HFF-Myc (cell line): ENCODE measurements around the gene RAB3C.
A peak's percentile ranks its signal among the peaks of the same experiment; 100 is the strongest.

Experiments
- DNase-seq: peaks from one replicate; pipeline ENCODE4 v3.0.0-alpha.2; 2011; ENCODE audit warnings: low read depth; ENCODE audit errors: extremely low read depth
- H3K4me3 ChIP-seq: replicated peaks from 2 replicates; pipeline ENCODE4 v1.5.1; 2011; ENCODE audit warnings: low read depth, mild to moderate bottlenecking, control low read depth, low read length
- TF ChIP-seq, protein P1 (sequence below): IDR thresholded peaks from 2 replicates; pipeline ENCODE4 v1.5.1; 2012; ENCODE audit warnings: mild to moderate bottlenecking, low read depth, low read length, control low read depth; ENCODE audit errors: missing control alignments

The RAB3C gene

GRCh38 chr5:58739051-58739450 lies 156.2 kb downstream of the RAB3C start:
- TF ChIP-seq, protein P1, sequence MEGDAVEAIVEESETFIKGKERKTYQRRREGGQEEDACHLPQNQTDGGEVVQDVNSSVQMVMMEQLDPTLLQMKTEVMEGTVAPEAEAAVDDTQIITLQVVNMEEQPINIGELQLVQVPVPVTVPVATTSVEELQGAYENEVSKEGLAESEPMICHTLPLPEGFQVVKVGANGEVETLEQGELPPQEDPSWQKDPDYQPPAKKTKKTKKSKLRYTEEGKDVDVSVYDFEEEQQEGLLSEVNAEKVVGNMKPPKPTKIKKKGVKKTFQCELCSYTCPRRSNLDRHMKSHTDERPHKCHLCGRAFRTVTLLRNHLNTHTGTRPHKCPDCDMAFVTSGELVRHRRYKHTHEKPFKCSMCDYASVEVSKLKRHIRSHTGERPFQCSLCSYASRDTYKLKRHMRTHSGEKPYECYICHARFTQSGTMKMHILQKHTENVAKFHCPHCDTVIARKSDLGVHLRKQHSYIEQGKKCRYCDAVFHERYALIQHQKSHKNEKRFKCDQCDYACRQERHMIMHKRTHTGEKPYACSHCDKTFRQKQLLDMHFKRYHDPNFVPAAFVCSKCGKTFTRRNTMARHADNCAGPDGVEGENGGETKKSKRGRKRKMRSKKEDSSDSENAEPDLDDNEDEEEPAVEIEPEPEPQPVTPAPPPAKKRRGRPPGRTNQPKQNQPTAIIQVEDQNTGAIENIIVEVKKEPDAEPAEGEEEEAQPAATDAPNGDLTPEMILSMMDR = no peak
- H3K4me3 ChIP-seq = no peak overlapping the region
- DNase-seq = no peak

DNA sequence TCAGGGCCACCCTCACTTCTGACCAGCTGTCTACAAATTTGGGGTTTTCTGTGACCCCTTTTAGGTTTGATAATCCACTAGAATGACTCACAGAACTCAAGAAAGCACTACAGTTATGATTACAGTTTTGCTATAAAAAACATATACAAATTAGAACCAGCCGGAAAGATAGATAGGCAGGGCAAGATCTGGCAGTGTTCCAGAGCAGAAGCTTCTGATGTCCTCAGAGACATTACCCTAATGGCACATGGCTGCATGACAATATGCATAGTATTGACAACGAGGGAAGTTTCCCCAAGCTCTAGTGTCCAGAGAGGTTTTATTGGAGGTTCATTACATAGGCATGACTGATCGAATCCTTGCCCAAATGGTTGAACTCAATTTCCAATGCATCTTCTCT lies 158.1 kb downstream of the RAB3C start:
- TF ChIP-seq, protein P1 = no peak
- no peak for DNase-seq

DNA sequence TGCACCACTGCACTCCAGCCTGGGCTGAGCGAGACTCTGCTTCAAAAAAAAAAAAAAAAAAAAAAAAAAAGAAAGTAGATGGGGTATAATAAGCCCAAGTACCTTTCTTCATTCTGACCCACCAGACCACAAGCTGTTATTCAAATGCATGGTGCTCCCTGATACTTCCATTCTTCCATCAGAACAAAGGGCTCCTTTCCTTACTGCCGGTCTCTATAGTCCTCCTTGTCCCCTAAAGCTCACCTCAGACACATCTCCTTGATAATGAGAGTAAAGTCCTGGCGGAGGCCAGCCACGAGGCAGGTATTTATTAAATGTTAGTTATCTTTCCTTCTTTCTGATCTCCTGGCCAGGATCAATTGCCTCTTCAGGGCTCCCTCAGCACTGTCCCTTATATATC lies 162.5 kb downstream of the RAB3C start:
- no peak for DNase-seq
- no peak overlapping the region for H3K4me3 ChIP-seq
- TF ChIP-seq, protein P1 = no peak

More for the DNA sequence above, 158.1 kb downstream of the RAB3C start:
- H3K4me3 ChIP-seq = no peak overlapping the region

- TF ChIP-seq, protein P1 = no peak
- no peak overlapping the region for H3K4me3 ChIP-seq
- no peak for DNase-seq
Measured at GRCh38 chr5:58746321-58746720, 163.4 kb downstream of the RAB3C start.

GRCh38 chr5:58750036-58750435 lies 167.2 kb downstream of the RAB3C start:
- TF ChIP-seq, protein P1 = no peak
- no peak for DNase-seq
- no peak overlapping the region for H3K4me3 ChIP-seq

DNA sequence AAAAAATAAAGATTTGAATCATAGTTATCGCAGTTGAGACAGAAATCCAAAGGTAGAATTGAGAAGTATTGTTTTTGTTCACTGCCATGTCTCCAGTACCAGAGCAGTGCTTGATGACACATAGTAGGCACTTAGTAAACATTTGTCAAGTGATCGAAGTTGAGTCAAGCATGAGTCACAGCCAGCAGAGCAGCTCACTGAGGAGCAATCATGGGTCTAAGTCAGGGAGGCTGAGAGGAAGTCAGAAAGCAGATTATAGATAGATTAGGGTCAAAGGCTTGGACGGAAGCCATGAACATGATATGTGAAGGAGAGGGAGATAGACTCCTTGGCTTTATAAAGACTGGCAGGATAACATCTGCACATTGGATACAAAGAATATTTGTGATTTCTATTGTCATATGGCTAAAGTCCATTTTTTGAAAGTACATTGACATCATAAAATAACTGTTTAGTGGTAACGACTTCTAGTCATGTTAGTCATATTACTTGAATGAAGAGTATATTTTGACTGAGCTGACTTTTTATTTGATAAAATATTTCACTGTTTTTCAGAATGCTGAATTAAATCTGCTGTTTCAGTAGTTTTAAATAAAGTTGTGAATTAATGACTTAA lies 168.5 kb downstream of the RAB3C start:
- TF ChIP-seq, protein P1 = no peak
- peak; percentile 6 for DNase-seq
- H3K4me3 ChIP-seq = no peak overlapping the region

DNA sequence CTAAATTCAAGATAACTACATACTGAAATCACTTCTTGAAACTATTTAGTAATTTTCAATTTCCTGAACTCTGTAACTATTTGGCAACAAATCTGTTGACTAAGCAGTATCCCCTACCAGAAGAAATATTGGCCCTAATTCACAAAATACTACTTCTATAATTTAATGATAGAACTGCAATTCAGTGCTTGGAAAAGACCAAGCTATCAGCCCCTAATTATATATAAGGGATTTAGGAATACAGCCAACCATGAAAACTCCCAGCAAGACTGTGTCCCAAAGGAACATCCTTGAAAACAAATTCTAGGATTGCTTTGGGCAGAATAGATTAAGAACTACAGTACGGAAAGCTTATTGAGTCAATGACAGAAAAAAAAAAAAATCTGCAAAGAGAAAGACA lies 169.2 kb downstream of the RAB3C start:
- TF ChIP-seq, protein P1 = no peak
- DNase-seq = no peak
- no peak overlapping the region for H3K4me3 ChIP-seq
